Activated CD8-positive, alpha-beta memory T cell treated with anti-CD3 and anti-CD28 coated beads, Interleukin-2, amount 50 U/mL, for 24 hours (primary cell): ENCODE data around the gene CLDN25.

Source experiments
- DNase-seq: peaks from one replicate; pipeline ENCODE4 v3.0.0-alpha.2; 2020; ENCODE audit errors: extremely low read depth

The CLDN25 gene

GRCh38 chr11:113808931-113809330 is 29.3 kb downstream of the CLDN25 start:
- no peak for DNase-seq

GRCh38 chr11:113814181-113814580 is 34.6 kb downstream of the CLDN25 start:
- no peak for DNase-seq

GRCh38 chr11:113817162-113817561 is 37.6 kb downstream of the CLDN25 start:
- DNase-seq = no peak

GRCh38 chr11:113817626-113818025 is 38.0 kb downstream of the CLDN25 start:
- no peak for DNase-seq

GRCh38 chr11:113818426-113818825 is 38.8 kb downstream of the CLDN25 start:
- DNase-seq = no peak

- no peak for DNase-seq
Measured at GRCh38 chr11:113827477-113827876, 47.9 kb downstream of the CLDN25 start.

- DNase-seq = no peak
Measured at GRCh38 chr11:113828191-113828590, 48.6 kb downstream of the CLDN25 start.

GRCh38 chr11:113829751-113830150 is 50.2 kb downstream of the CLDN25 start:
- no peak for DNase-seq
